Liver (tissue), 9 donors: ENCODE data around the gene ARL9. TPM values are rescaled to one million over a fixed set of nuclear protein-coding genes. Genes with fewer than 3 reads are reported as not detected.

ENCODE experiments used
- DNase-seq: peaks from one replicate; pipeline ENCODE4 v3.0.0-alpha.2; 2017; ENCODE audit warnings: low spot score
- H3K27ac ChIP-seq, 2 donors: one replicate each; pipeline ENCODE4 v1.7.0; 2013; ENCODE audit warnings: inconsistent platforms in 2 of 2, low read length in 2 of 2, control low read depth in 1 of 2, low read depth in 1 of 2, mild to moderate bottlenecking in 1 of 2
- H3K27me3 ChIP-seq, 4 donors: one replicate each; pipeline versions ENCODE4 v1.6.1 to v1.7.0; 2013; ENCODE audit warnings: low read length in 3 of 4, inconsistent platforms in 1 of 4, mild to moderate bottlenecking in 1 of 4, moderate library complexity in 1 of 4; ENCODE audit not compliant: control insufficient read depth in 4 of 4, insufficient read depth in 4 of 4
- H3K36me3 ChIP-seq, 4 donors: one replicate each; pipeline versions ENCODE4 v1.6.1 to v1.7.0; 2013; ENCODE audit warnings: low read length in 3 of 4, mild to moderate bottlenecking in 3 of 4, low read depth in 1 of 4, moderate library complexity in 1 of 4; ENCODE audit not compliant: control insufficient read depth in 4 of 4, insufficient read depth in 3 of 4
- H3K4me1 ChIP-seq, 4 donors: one replicate each; pipeline versions ENCODE4 v1.6.1 to v1.7.0; 2013; ENCODE audit warnings: low read length in 3 of 4, mild to moderate bottlenecking in 3 of 4, moderate library complexity in 1 of 4; ENCODE audit not compliant: control insufficient read depth in 4 of 4, insufficient read depth in 4 of 4
- H3K4me3 ChIP-seq, 3 donors: one replicate each; pipeline versions ENCODE4 v1.6.1 to v1.7.0; 2013; ENCODE audit warnings: low read length in 3 of 3, control low read depth in 1 of 3, low read depth in 1 of 3, mild to moderate bottlenecking in 1 of 3
- H3K9ac ChIP-seq, 2 donors: one replicate each; pipeline ENCODE4 v1.7.0; 2013; ENCODE audit warnings: low read length in 2 of 2, mild to moderate bottlenecking in 2 of 2, moderate library complexity in 2 of 2, control low read depth in 1 of 2, low read depth in 1 of 2
- H3K9me3 ChIP-seq, 4 donors: one replicate each; pipeline versions ENCODE4 v1.6.1 to v1.7.0; 2013; ENCODE audit warnings: low read length in 3 of 4; ENCODE audit not compliant: control insufficient read depth in 4 of 4
- ATF3 ChIP-seq: IDR thresholded peaks from 2 replicates; pipeline ENCODE4 v1.6.1; 2016; ENCODE audit warnings: antibody characterized with exemption
- CTCF ChIP-seq: fragments of 150-350 bp; IDR thresholded peaks from 2 replicates; pipeline ENCODE4 v1.5.1; 2017; ENCODE audit warnings: improper control_type of control experiment, low read depth, low read length; ENCODE audit not compliant: missing input control
- EGR1 ChIP-seq, 2 donors: IDR thresholded peaks; 2 replicates each; pipeline ENCODE4 v1.6.1; 2016 to 2018; ENCODE audit warnings: antibody characterized with exemption in 2 of 2, low read depth in 2 of 2
- FOXA1 ChIP-seq: IDR thresholded peaks from 2 replicates; pipeline ENCODE4 v1.6.1; 2016; ENCODE audit warnings: antibody characterized with exemption
- FOXA2 ChIP-seq: IDR thresholded peaks from 2 replicates; pipeline ENCODE4 v1.6.1; 2016; ENCODE audit warnings: antibody characterized with exemption
- GABPA ChIP-seq, 2 donors: IDR thresholded peaks in 1 of 2; conservative IDR thresholded peaks in 1 of 2; 2 replicates each; pipeline ENCODE4 v1.6.1; 2016; ENCODE audit warnings: antibody characterized with exemption in 2 of 2, mild to moderate bottlenecking in 1 of 2, moderate library complexity in 1 of 2
- HNF4A ChIP-seq, 2 donors: conservative IDR thresholded peaks; 2 replicates each; pipeline ENCODE4 v1.6.1; 2016; ENCODE audit warnings: antibody characterized with exemption in 2 of 2, mild to moderate bottlenecking in 2 of 2
- HNF4G ChIP-seq: IDR thresholded peaks from 2 replicates; pipeline ENCODE4 v1.6.1; 2016; ENCODE audit warnings: antibody characterized with exemption
- JUND ChIP-seq, 2 donors: IDR thresholded peaks; 2 replicates each; pipeline ENCODE4 v1.6.1; 2016; ENCODE audit warnings: antibody characterized with exemption in 2 of 2
- MAX ChIP-seq: IDR thresholded peaks from 2 replicates; pipeline ENCODE4 v1.6.1; 2016; ENCODE audit warnings: antibody characterized with exemption
- NR2F2 ChIP-seq: IDR thresholded peaks from 2 replicates; pipeline ENCODE4 v1.6.1; 2016; ENCODE audit warnings: antibody characterized with exemption
- RAD21 ChIP-seq, 2 donors: IDR thresholded peaks; 2 replicates each; pipeline ENCODE4 v1.6.1; 2016; ENCODE audit warnings: antibody characterized with exemption in 2 of 2, mild to moderate bottlenecking in 2 of 2
- REST ChIP-seq: IDR thresholded peaks from 2 replicates; pipeline ENCODE4 v1.6.1; 2016; ENCODE audit warnings: antibody characterized with exemption, mild to moderate bottlenecking
- RXRA ChIP-seq, 2 donors: IDR thresholded peaks; 2 replicates each; pipeline ENCODE4 v1.6.1; 2017 to 2018; ENCODE audit warnings: antibody characterized with exemption in 2 of 2, mild to moderate bottlenecking in 1 of 2
- TAF1 ChIP-seq: conservative IDR thresholded peaks from 2 replicates; pipeline ENCODE4 v1.6.1; 2016; ENCODE audit warnings: antibody characterized with exemption, mild to moderate bottlenecking
- YY1 ChIP-seq: IDR thresholded peaks from 2 replicates; pipeline ENCODE4 v1.6.1; 2016; ENCODE audit warnings: antibody characterized with exemption, mild to moderate bottlenecking
- ZBTB33 ChIP-seq: IDR thresholded peaks from 2 replicates; pipeline ENCODE4 v1.6.1; 2016; ENCODE audit warnings: antibody characterized with exemption
- WGBS: extraction: QIAGEN DNeasy Blood & Tissue Kit; methylation state at CpG from one replicate; pipeline ENCODE4 v1.1.7; 2013; 5-methylcytosine and 5-hydroxymethylcytosine counted together
- polyA plus RNA-seq, 2 donors: library from polyadenylated mRNA; stranded (reverse) in 1 of 2; unstranded in 1 of 2; fragments of 200-250 nt in 1 of 2; fragments of >200 nt in 1 of 2; fragmentation: Nextera tagmentation in 1 of 2; extraction: Ambion mirVana in 1 of 2; gene quantifications; one replicate each; pipeline versions ENCODE4 v1.2.1 to v1.2.3, GENCODE V29; 2013 to 2015
- total RNA-seq, 2 donors: library from RNA; depleted of rRNA; stranded (reverse); fragments of >200 nt; gene quantifications; one replicate each; pipeline ENCODE4 v1.2.3, GENCODE V29; 2014
- donor health status: healthy.
- donor health status: healthy.
- donor health status: healthy.
- donor health status: healthy.
- donor health status: healthy.

Gene ARL9
- total and polyA plus RNA-seq, 4 donors, result 0.08 to 0.61 (median 0.10) TPM; not detected in 1

- H3K27me3 ChIP-seq, result no peaks in the 10 kb centered on the region
- H3K4me1 ChIP-seq, result peaks cover 9 to 30% (median 19%) of the 10 kb centered on the region in 4 donors
- 1% methylated on average over 10 of the region's 10 CpGs for WGBS
- no peak for DNase-seq
- peaks cover 3 to 15% (median 13%) of the 10 kb centered on the region in 4 donors for H3K36me3 ChIP-seq
- H3K9me3 ChIP-seq, result no peaks in the 10 kb centered on the region
- peak overlapping the region; percentile 58 to 82 for H3K9ac ChIP-seq
- H3K27ac ChIP-seq, result peak overlapping the region; percentile 59 to 83
- peak overlapping the region; percentile 87 to 95 (median 93) for H3K4me3 ChIP-seq
- no peak for TF ChIP-seq GABPA (IDR thresholded peaks at IDR 0.05 in 1 of 2, conservative IDR thresholded peaks at IDR 0.05 in 1 of 2)
- no peak for TF ChIP-seq ZBTB33
- no peak for TF ChIP-seq RAD21 (IDR thresholded peaks at IDR 0.05)
- TF ChIP-seq CTCF, result no peak
- no peak for TF ChIP-seq MAX
- no peak for TF ChIP-seq ATF3
- no peak for TF ChIP-seq HNF4G
- no peak for TF ChIP-seq TAF1
- TF ChIP-seq FOXA2, result no peak
- no peak for TF ChIP-seq HNF4A (conservative IDR thresholded peaks at IDR 0.05)
- TF ChIP-seq YY1, result no peak
- no peak for TF ChIP-seq REST
- TF ChIP-seq FOXA1, result no peak
- TF ChIP-seq NR2F2, result no peak
- no peak for TF ChIP-seq RXRA (IDR thresholded peaks at IDR 0.05)
- TF ChIP-seq JUND (IDR thresholded peaks at IDR 0.05), result no peak
- TF ChIP-seq EGR1 (IDR thresholded peaks at IDR 0.05; ENCODE audit: low read depth in 2 of 2), result no peak
These were observed 37.5 kb upstream of the ARL9 start for GRCh38 chr4:56468097-56468422.
